ENCODE results near the gene MSANTD7. TPM values are rescaled to one million over a fixed set of nuclear protein-coding genes. Genes with fewer than 3 reads are reported as not detected.

The MSANTD7 gene
- total RNA-seq, 2 experiments from 2014 or later = 26.2 to 26.9 TPM

GRCh38 chr10:14820010-14820774 lies 17.9 kb upstream of the MSANTD7 start:
- H3K27me3 ChIP-seq (ENCODE audit: control insufficient read depth in 1 of 2, insufficient read depth in 2 of 2, low read length in 2 of 2) = no peaks in the 10 kb centered on the region
- Mint-ChIP-seq H3K27ac (no peak overlapping the region), H3K27me3 (no peaks in the 10 kb centered on the region), H3K9me3 (no peaks in the 10 kb centered on the region), H3K4me1 (ENCODE audit: low read depth) (peaks cover 4% of the 10 kb centered on the region), H3K4me3 (no peak overlapping the region), H3K36me3 (ENCODE audit: low read depth) (no peaks in the 10 kb centered on the region)
- no peaks in the 10 kb centered on the region for H3K9me3 ChIP-seq (ENCODE audit: control insufficient read depth in 1 of 2, insufficient read depth in 1 of 2, low read length in 2 of 2)
- ChIA-PET CTCF (interaction anchor here (0.5 to 1.0 kb wide), 2 partner anchors 260 to 273 kb away, joined by 3 read pairs; no protein-coding TSS in a partner anchor), POLR2A (interaction anchor here (1.2 kb wide), 1 partner anchor 277 kb away, joined by 7 read pairs; no protein-coding TSS in a partner anchor)
- H3K4me1 ChIP-seq (ENCODE audit: insufficient read depth, low read length) = no peaks in the 10 kb centered on the region
- no peaks in the 10 kb centered on the region for H3K36me3 ChIP-seq (ENCODE audit: insufficient read depth, low read length)
- H3K4me3 ChIP-seq (ENCODE audit: low read length) = no peak overlapping the region
- no peak for TF ChIP-seq CTCF (IDR thresholded peaks at IDR 0.05)
- no peak for ATAC-seq (ENCODE audit: poor library complexity)
- DNase-seq = no peak
- H3K27ac ChIP-seq (ENCODE audit: low read depth in 1 of 2, low read length in 2 of 2) = no peak overlapping the region
- intact Hi-C loops (cut with DNase I, micrococcal nuclease) = loop anchor here (5.0 kb wide), 6 partner anchors 218 to 1038 kb away; no protein-coding TSS in a partner anchor

GRCh38 chr10:14820775-14821154 lies 17.3 kb upstream of the MSANTD7 start:
- Histone ChIP-seq H3K4me1 (ENCODE audit: insufficient read depth, low read length) (no peaks in the 10 kb centered on the region), H3K27me3 (ENCODE audit: control insufficient read depth in 1 of 2, insufficient read depth in 2 of 2, low read length in 2 of 2) (no peaks in the 10 kb centered on the region), H3K9me3 (ENCODE audit: control insufficient read depth in 1 of 2, insufficient read depth in 1 of 2, low read length in 2 of 2) (no peaks in the 10 kb centered on the region), H3K36me3 (ENCODE audit: insufficient read depth, low read length) (no peaks in the 10 kb centered on the region), H3K4me3 (ENCODE audit: low read length) (no peak overlapping the region), H3K27ac (ENCODE audit: low read depth in 1 of 2, low read length in 2 of 2) (no peak overlapping the region)
- CTCF ChIA-PET = interaction anchor here (1.0 kb wide), 1 partner anchor 261 kb away, joined by 3 read pairs; no protein-coding TSS in a partner anchor
- H3K4me1 Mint-ChIP-seq (ENCODE audit: low read depth) = peaks cover 4% of the 10 kb centered on the region
- TF ChIP-seq CTCF (IDR thresholded peaks at IDR 0.05) = no peak
- no peak overlapping the region for H3K4me3 Mint-ChIP-seq
- no peak for ATAC-seq (ENCODE audit: poor library complexity)
- no peaks in the 10 kb centered on the region for H3K36me3 Mint-ChIP-seq (ENCODE audit: low read depth)
- DNase-seq = no peak
- H3K9me3 Mint-ChIP-seq = no peaks in the 10 kb centered on the region
- H3K27ac Mint-ChIP-seq = no peak overlapping the region
- intact Hi-C loops (cut with DNase I, micrococcal nuclease) = loop anchor here (5.0 kb wide), 6 partner anchors 218 to 1038 kb away; no protein-coding TSS in a partner anchor
- no peaks in the 10 kb centered on the region for H3K27me3 Mint-ChIP-seq
- POLR2A ChIA-PET = no interaction called here

GRCh38 chr10:14821635-14822375 lies 16.3 kb upstream of the MSANTD7 start:
- POLR2A ChIA-PET = interaction anchor here (1.1 to 3.0 kb wide), 2 partner anchors 15 to 227 kb away, joined by 3 to 16 read pairs; partner anchors contain the start of genes CDNF, HSPA14 and MSANTD7
- DNase-seq = no peak
- CTCF ChIA-PET = interaction anchor here (1.6 kb wide), 1 partner anchor 52 kb away, joined by 3 read pairs; no protein-coding TSS in a partner anchor

More at GRCh38 chr10:14821635-14822375, 16.3 kb upstream of the MSANTD7 start:
- H3K9me3 Mint-ChIP-seq = no peaks in the 10 kb centered on the region
- no peak for TF ChIP-seq CTCF (IDR thresholded peaks at IDR 0.05)
- no peak overlapping the region for H3K27ac Mint-ChIP-seq
- H3K4me1 ChIP-seq (ENCODE audit: insufficient read depth, low read length) = no peaks in the 10 kb centered on the region
- ATAC-seq (ENCODE audit: poor library complexity) = no peak
- H3K36me3 Mint-ChIP-seq (ENCODE audit: low read depth) = no peaks in the 10 kb centered on the region
- no peaks in the 10 kb centered on the region for H3K27me3 ChIP-seq (ENCODE audit: control insufficient read depth in 1 of 2, insufficient read depth in 2 of 2, low read length in 2 of 2)
- H3K27ac ChIP-seq (ENCODE audit: low read depth in 1 of 2, low read length in 2 of 2) = no peak overlapping the region
- no peak overlapping the region for H3K4me3 Mint-ChIP-seq
- H3K36me3 ChIP-seq (ENCODE audit: insufficient read depth, low read length) = no peaks in the 10 kb centered on the region
- peaks cover 4% of the 10 kb centered on the region for H3K4me1 Mint-ChIP-seq (ENCODE audit: low read depth)
- H3K27me3 Mint-ChIP-seq = no peaks in the 10 kb centered on the region
- intact Hi-C loops (cut with DNase I, micrococcal nuclease) = loop anchor here (5.0 kb wide), 6 partner anchors 220 to 1040 kb away; no protein-coding TSS in a partner anchor
- no peak overlapping the region for H3K4me3 ChIP-seq (ENCODE audit: low read length)
- no peaks in the 10 kb centered on the region for H3K9me3 ChIP-seq (ENCODE audit: control insufficient read depth in 1 of 2, insufficient read depth in 1 of 2, low read length in 2 of 2)

Measured in CD4-positive, alpha-beta T cell (primary cell).